K562 (cell line): ENCODE measurements around the gene ZNF296. TPM values are rescaled to one million over a fixed set of nuclear protein-coding genes. Genes with fewer than 3 reads are reported as not detected.
A peak's percentile ranks its signal among the peaks of the same experiment; 100 is the strongest.

Source experiments
- ARHGAP35 ChIP-seq: fragments of 450-650 bp; IDR thresholded peaks from 2 replicates; pipeline ENCODE4 v1.6.1; 2018; ENCODE audit not compliant: partially characterized antibody
- E2F3 ChIP-seq: fragments of 250-450 bp; sonication (Bioruptor Pico); IDR thresholded peaks from 2 replicates; pipeline ENCODE4 v1.4.0; 2020; ENCODE audit warnings: mild to moderate bottlenecking
- EP300 ChIP-seq: IDR thresholded peaks from 2 replicates; pipeline ENCODE4 v1.6.1; 2012; ENCODE audit warnings: low read length, improper control_type of control experiment
- FOXP1 ChIP-seq: sonication (generic); formaldehyde crosslinking; IDR thresholded peaks from 2 replicates; pipeline ENCODE4 v1.8.0; 2022; ENCODE audit warnings: mild to moderate bottlenecking, missing genetic modification reagents
- GABPA ChIP-seq: fragments of 200-800 bp; sonication (Bioruptor generic); conservative IDR thresholded peaks from 2 replicates; pipeline ENCODE4 v1.6.1; 2016; ENCODE audit warnings: low read depth, missing genetic modification characterization, missing compliant biosample characterization
- MAFK ChIP-seq: IDR thresholded peaks from 2 replicates; pipeline ENCODE4 v1.6.1; 2011; ENCODE audit warnings: low read length, improper control_type of control experiment
- MEF2D ChIP-seq: conservative IDR thresholded peaks from 2 replicates; pipeline ENCODE4 v1.6.1; 2016; ENCODE audit warnings: low read depth, missing genetic modification characterization, missing compliant biosample characterization
- NCOR1 ChIP-seq: fragments of 450-650 bp; IDR thresholded peaks from 2 replicates; pipeline ENCODE4 v1.6.1; 2016; ENCODE audit warnings: mild to moderate bottlenecking, moderate library complexity
- NRF1 ChIP-seq, 2 experiments: fragments of 450-650 bp; IDR thresholded peaks in 1 of 2; conservative IDR thresholded peaks in 1 of 2; 2 replicates each; pipeline ENCODE4 v1.6.1; 2014; ENCODE audit warnings: mild to moderate bottlenecking in 2 of 2
- PHTF2 ChIP-seq: fragments of 250-450 bp; sonication (Bioruptor Pico); IDR thresholded peaks from 2 replicates; pipeline ENCODE4 v1.5.0; 2021; ENCODE audit warnings: mild to moderate bottlenecking
- POLR2AphosphoS5 ChIP-seq: IDR thresholded peaks from 2 replicates; pipeline ENCODE4 v1.6.1; 2011; ENCODE audit warnings: mild to moderate bottlenecking, low read depth, low read length, moderate library complexity; ENCODE audit not compliant: control insufficient read depth, insufficient read depth
- PPARD ChIP-seq: fragments of 250-450 bp; sonication (Bioruptor Pico); IDR thresholded peaks from 2 replicates; pipeline ENCODE4 v1.8.0; 2022; ENCODE audit warnings: inconsistent platforms, mild to moderate bottlenecking, moderate library complexity
- RCOR1 ChIP-seq, 2 experiments: IDR thresholded peaks; 2 replicates each; pipeline ENCODE4 v1.6.1; 2012; ENCODE audit warnings: low read depth in 2 of 2, low read length in 2 of 2, borderline replicate concordance in 1 of 2, improper control_type of control experiment in 1 of 2
- SP2 ChIP-seq: IDR thresholded peaks from 2 replicates; pipeline ENCODE4 v1.6.1; 2011; ENCODE audit warnings: mild to moderate bottlenecking, low read depth, low read length, moderate library complexity; ENCODE audit not compliant: poor library complexity, severe bottlenecking; ENCODE audit errors: extremely low read depth
- ZNF12 ChIP-seq: sonication (generic); formaldehyde crosslinking; IDR thresholded peaks from 2 replicates; pipeline ENCODE4 v1.4.0; 2020; ENCODE audit warnings: mild to moderate bottlenecking, missing genetic modification reagents
- ZNF311 ChIP-seq: fragments of 250-450 bp; sonication (Bioruptor Pico); IDR thresholded peaks from 2 replicates; pipeline ENCODE4 v1.4.0; 2020; ENCODE audit warnings: mild to moderate bottlenecking, moderate library complexity
- ZNF324 ChIP-seq: fragments of 250-450 bp; sonication (Bioruptor Pico); IDR thresholded peaks from 2 replicates; pipeline ENCODE4 v1.4.0; 2020; ENCODE audit warnings: mild to moderate bottlenecking
- ZNF644 ChIP-seq: fragments of 200-800 bp; sonication (Bioruptor generic); IDR thresholded peaks from 2 replicates; pipeline ENCODE4 v1.6.1; 2016; ENCODE audit warnings: low read depth, missing genetic modification characterization, missing compliant biosample characterization
- polyA plus RNA-seq, 8 experiments: library from polyadenylated mRNA; depleted of rRNA in 4 of 8; stranded (reverse) in 5 of 8; unstranded in 3 of 8; fragments of >200 nt; fragmentation: Nextera tagmentation in 2 of 8; fragmentation: Illumina TruSeq in 1 of 8; extraction: Ambion mirVana in 2 of 8; extraction: Trizol in 1 of 8; gene quantifications; 2 replicates each; pipeline versions ENCODE4 v1.2.1 to v1.2.3, GENCODE V29; 2011 to 2014; ENCODE audit warnings: inconsistent platforms in 1 of 8, missing spikeins in 1 of 8
- total RNA-seq, 7 experiments: library from RNA; depleted of rRNA in 6 of 7; stranded (reverse); fragments of >200 nt in 6 of 7; fragmentation: Illumina TruSeq in 2 of 7; extraction: Trizol in 2 of 7; gene quantifications; 2 replicates each; pipeline versions ENCODE4 v1.2.1 to v1.2.3, GENCODE V29; 2011 to 2021; ENCODE audit warnings: low replicate concordance in 1 of 7
- TF ChIP-seq, protein P1 (sequence below), 2 experiments: fragments of 150-350 bp in 1 of 2; IDR thresholded peaks; 2 replicates each; pipeline ENCODE4 v1.6.1; 2012 to 2016; ENCODE audit warnings: low read depth in 2 of 2, low read length in 2 of 2, mild to moderate bottlenecking in 1 of 2, moderate library complexity in 1 of 2
- TF ChIP-seq, protein P2 (sequence below): sonication (generic); formaldehyde crosslinking; IDR thresholded peaks from 2 replicates; pipeline ENCODE4 v1.8.1; 2023; ENCODE audit warnings: mild to moderate bottlenecking, missing genetic modification reagents
- TF ChIP-seq, protein P3 (sequence below): fragments of 450-650 bp; formaldehyde crosslinking; IDR thresholded peaks from 2 replicates; pipeline ENCODE4 v1.4.0; 2022; ENCODE audit warnings: missing genetic modification characterization

The ZNF296 gene
- total and polyA plus RNA-seq, 9 of the 15 experiments (the other 6 are each of a cell fraction or from before 2014, with no cell fraction given), result 0.03 to 8.8 (median 0.47) TPM; not detected in 1

DNA sequence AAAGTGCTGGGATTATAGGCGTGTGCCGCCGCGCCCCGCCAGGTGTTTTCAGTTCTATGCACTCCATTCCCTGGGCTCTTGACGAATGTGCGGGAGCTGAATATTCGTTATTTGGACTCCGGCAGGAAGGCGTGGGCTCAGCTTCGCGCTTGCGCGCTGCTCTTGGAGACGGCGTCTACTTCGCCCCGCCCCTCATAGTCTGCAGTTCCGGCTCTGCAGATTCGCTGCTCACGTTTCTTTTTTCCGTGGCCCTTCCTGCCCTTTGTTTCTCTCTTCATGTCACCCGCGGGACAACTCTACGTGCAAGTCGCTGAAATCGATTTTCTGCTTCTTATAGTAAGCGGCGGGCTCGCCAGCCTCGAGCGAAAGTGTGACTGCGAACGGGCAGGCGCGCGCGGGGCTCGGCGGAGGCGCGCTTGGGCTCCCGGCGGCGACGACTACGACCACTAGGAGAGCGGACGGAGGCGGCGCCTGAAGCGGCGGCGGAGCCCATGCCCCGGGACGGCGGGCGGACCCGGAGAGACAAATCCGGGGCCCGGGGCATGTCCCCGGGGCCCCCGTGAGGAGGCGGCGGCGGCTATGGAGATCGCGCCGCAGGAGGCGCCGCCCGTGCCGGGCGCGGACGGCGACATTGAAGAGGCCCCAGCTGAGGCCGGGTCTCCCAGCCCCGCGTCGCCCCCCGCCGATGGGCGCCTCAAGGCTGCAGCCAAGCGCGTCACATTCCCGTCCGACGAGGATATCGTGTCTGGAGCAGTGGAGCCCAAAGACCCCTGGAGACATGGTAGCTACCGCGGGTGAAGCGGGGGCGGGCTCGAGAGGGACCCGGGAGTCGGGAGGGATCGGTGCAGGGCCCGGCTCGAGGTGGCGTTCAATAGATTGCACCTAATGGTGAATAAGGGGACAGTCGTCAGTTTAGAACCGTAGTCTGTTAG is 16.7 kb upstream of the ZNF296 start, which contains the start of gene PPP1R37 (continued):
- TF ChIP-seq, protein P1, sequence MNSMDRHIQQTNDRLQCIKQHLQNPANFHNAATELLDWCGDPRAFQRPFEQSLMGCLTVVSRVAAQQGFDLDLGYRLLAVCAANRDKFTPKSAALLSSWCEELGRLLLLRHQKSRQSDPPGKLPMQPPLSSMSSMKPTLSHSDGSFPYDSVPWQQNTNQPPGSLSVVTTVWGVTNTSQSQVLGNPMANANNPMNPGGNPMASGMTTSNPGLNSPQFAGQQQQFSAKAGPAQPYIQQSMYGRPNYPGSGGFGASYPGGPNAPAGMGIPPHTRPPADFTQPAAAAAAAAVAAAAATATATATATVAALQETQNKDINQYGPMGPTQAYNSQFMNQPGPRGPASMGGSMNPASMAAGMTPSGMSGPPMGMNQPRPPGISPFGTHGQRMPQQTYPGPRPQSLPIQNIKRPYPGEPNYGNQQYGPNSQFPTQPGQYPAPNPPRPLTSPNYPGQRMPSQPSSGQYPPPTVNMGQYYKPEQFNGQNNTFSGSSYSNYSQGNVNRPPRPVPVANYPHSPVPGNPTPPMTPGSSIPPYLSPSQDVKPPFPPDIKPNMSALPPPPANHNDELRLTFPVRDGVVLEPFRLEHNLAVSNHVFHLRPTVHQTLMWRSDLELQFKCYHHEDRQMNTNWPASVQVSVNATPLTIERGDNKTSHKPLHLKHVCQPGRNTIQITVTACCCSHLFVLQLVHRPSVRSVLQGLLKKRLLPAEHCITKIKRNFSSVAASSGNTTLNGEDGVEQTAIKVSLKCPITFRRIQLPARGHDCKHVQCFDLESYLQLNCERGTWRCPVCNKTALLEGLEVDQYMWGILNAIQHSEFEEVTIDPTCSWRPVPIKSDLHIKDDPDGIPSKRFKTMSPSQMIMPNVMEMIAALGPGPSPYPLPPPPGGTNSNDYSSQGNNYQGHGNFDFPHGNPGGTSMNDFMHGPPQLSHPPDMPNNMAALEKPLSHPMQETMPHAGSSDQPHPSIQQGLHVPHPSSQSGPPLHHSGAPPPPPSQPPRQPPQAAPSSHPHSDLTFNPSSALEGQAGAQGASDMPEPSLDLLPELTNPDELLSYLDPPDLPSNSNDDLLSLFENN (IDR thresholded peaks at IDR 0.05; ENCODE audit: low read depth in 2 of 2, low read length in 2 of 2), result no peak
- TF ChIP-seq PPARD (CRISPR knock-in tag), result no peak
- TF ChIP-seq GABPA (tag), result peak; percentile 65
- no peak for TF ChIP-seq ZNF324 (CRISPR knock-in tag)
- TF ChIP-seq, protein P2, sequence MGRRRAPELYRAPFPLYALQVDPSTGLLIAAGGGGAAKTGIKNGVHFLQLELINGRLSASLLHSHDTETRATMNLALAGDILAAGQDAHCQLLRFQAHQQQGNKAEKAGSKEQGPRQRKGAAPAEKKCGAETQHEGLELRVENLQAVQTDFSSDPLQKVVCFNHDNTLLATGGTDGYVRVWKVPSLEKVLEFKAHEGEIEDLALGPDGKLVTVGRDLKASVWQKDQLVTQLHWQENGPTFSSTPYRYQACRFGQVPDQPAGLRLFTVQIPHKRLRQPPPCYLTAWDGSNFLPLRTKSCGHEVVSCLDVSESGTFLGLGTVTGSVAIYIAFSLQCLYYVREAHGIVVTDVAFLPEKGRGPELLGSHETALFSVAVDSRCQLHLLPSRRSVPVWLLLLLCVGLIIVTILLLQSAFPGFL (CRISPR knock-in tag), result peak; percentile 95; the same call in 1 of the 2 replicates
- TF ChIP-seq E2F3 (CRISPR knock-in tag), result peak; percentile 94
- TF ChIP-seq FOXP1, result peak; percentile 81
- TF ChIP-seq POLR2AphosphoS5, result 0 out of 2 replicates have a peak, but pooled peaks have one; percentile 24
- TF ChIP-seq MAFK, result no peak
- no peak for TF ChIP-seq PHTF2 (CRISPR knock-in tag)
- TF ChIP-seq NRF1 (conservative IDR thresholded peaks at IDR 0.05 in 1 of 2, IDR thresholded peaks at IDR 0.05 in 1 of 2), result peak; percentile 92 to 94
- no peak for TF ChIP-seq SP2
- peak; percentile 99 for TF ChIP-seq EP300
- no peak for TF ChIP-seq ARHGAP35
- TF ChIP-seq ZNF644 (tag), result 0 out of 2 replicates have a peak, but pooled peaks have one; percentile 8
- no peak for TF ChIP-seq RCOR1 (IDR thresholded peaks at IDR 0.05; ENCODE audit: borderline replicate concordance in 1 of 2, low read depth in 2 of 2, low read length in 2 of 2)
- no peak for TF ChIP-seq ZNF12 (CRISPR knock-in tag)
- TF ChIP-seq, protein P3, sequence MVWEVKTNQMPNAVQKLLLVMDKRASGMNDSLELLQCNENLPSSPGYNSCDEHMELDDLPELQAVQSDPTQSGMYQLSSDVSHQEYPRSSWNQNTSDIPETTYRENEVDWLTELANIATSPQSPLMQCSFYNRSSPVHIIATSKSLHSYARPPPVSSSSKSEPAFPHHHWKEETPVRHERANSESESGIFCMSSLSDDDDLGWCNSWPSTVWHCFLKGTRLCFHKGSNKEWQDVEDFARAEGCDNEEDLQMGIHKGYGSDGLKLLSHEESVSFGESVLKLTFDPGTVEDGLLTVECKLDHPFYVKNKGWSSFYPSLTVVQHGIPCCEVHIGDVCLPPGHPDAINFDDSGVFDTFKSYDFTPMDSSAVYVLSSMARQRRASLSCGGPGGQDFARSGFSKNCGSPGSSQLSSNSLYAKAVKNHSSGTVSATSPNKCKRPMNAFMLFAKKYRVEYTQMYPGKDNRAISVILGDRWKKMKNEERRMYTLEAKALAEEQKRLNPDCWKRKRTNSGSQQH, result no peak
- no peak for TF ChIP-seq ZNF311 (CRISPR knock-in tag)
- 0 out of 2 replicates have a peak, but pooled peaks have one; percentile 37 for TF ChIP-seq MEF2D (tag)
- peak; percentile 57; the same call in 1 of the 2 replicates for TF ChIP-seq NCOR1
